Body of pancreas (tissue), 4 donors: ENCODE data around the gene SHLD1.

Source experiments
- CTCF ChIP-seq, 7 experiments: fragments of 450-650 bp in 4 of 7; fragments of 200-600 bp in 3 of 7; sonication (generic) in 3 of 7; IDR thresholded peaks; one replicate each; pipeline ENCODE4 v1.5.1; 2016 to 2019; ENCODE audit warnings: antibody characterized with exemption in 7 of 7
- POLR2A ChIP-seq, 3 donors: fragments of 450-650 bp; IDR thresholded peaks; one replicate each; pipeline ENCODE4 v1.6.1; 2016; ENCODE audit warnings: antibody characterized with exemption in 3 of 3, mild to moderate bottlenecking in 2 of 3

GRCh38 chr20:5772704-5773103 lies 22.5 kb downstream of the SHLD1 start:
- TF ChIP-seq CTCF (IDR thresholded peaks at IDR 0.05) (no peak), POLR2A (IDR thresholded peaks at IDR 0.05) (no peak)
